A549 (cell line): Measurements from ENCODE around the gene SPTBN5. TPM values are rescaled to one million over a fixed set of nuclear protein-coding genes. Genes with fewer than 3 reads are reported as not detected.
A peak's percentile ranks its signal among the peaks of the same experiment; 100 is the strongest.

ENCODE experiments used
- ATAC-seq, 2 experiments: fragments of 200-7000 bp in 1 of 2; fragments of >200 bp in 1 of 2; cut with Nextera tagmentation in 1 of 2; cut with Tn5 transposase in 1 of 2; 3 replicates each; pipeline versions ENCODE4 v1.8.0 to v1.9.1; 2018 to 2020; ENCODE audit warnings: mild to moderate bottlenecking in 1 of 2, moderate library complexity in 1 of 2
- CTCF ChIA-PET: fragments of 300-600 bp; sonication (Branson Sonifier 250); formaldehyde crosslinking; extraction: SDS; loops from one replicate; lab custom pipeline; 2021; ENCODE audit warnings: antibody characterized with exemption, inconsistent platforms; lab: Yijun Ruan, JAX
- POLR2A ChIA-PET: fragments of 350-600 bp; formaldehyde crosslinking; extraction: SDS; loops from one replicate; lab custom pipeline; 2021; ENCODE audit warnings: antibody characterized with exemption, inconsistent platforms; lab: Yijun Ruan, JAX
- DNase-seq, 2 experiments: peaks; one replicate each; pipeline versions ENCODE4 v3.0.0 to v3.0.0-alpha.2; 2011 to 2016; ENCODE audit warnings: low read depth in 1 of 2, low spot score in 1 of 2
- FAIRE-seq: peaks from 2 replicates; lab custom pipeline; 2011; peaks lifted over from hg19 to GRCh38; lab: Jason Lieb, UNC
- H3K27ac ChIP-seq, 2 experiments: fragments of >200 bp; sonication (Bioruptor Twin); formaldehyde crosslinking; 3 replicates each; pipeline ENCODE4 v1.5.1; 2016 to 2017
- H3K4me1 ChIP-seq: fragments of >200 bp; sonication (Bioruptor Twin); formaldehyde crosslinking; 3 replicates; pipeline ENCODE4 v1.6.1; 2016
- H3K4me2 ChIP-seq: fragments of >200 bp; sonication (Bioruptor Twin); formaldehyde crosslinking; 3 replicates; pipeline ENCODE4 v1.6.1; 2016
- H3K4me3 ChIP-seq: fragments of >200 bp; sonication (Bioruptor Twin); formaldehyde crosslinking; 3 replicates; pipeline ENCODE4 v1.5.1; 2016
- H3K9me3 ChIP-seq: fragments of >200 bp; sonication (Bioruptor Twin); formaldehyde crosslinking; 3 replicates; pipeline ENCODE4 v1.6.1; 2016
- CBX2 ChIP-seq: fragments of 200-600 bp; sonication (generic); IDR thresholded peaks from 2 replicates; pipeline ENCODE4 v1.6.1; 2016; ENCODE audit warnings: low read depth, mild to moderate bottlenecking, borderline replicate concordance
- CBX8 ChIP-seq: fragments of 200-600 bp; sonication (generic); IDR thresholded peaks from 2 replicates; pipeline ENCODE4 v1.6.1; 2016
- CEBPB ChIP-seq, 2 experiments: fragments of >200 bp in 1 of 2; sonication (Bioruptor Twin) in 1 of 2; formaldehyde crosslinking in 1 of 2; IDR thresholded peaks; 2 replicates each; pipeline ENCODE4 v1.6.1; 2012 to 2016
- EHF ChIP-seq: fragments of 250-450 bp; sonication (Bioruptor Pico); IDR thresholded peaks from 2 replicates; pipeline ENCODE4 v1.5.0; 2020; ENCODE audit warnings: mild to moderate bottlenecking
- EHMT2 ChIP-seq: fragments of 200-600 bp; sonication (generic); IDR thresholded peaks from 2 replicates; pipeline ENCODE4 v1.6.1; 2016; ENCODE audit warnings: antibody characterized with exemption, low read depth, mild to moderate bottlenecking, moderate library complexity
- ESRRA ChIP-seq: fragments of 150-350 bp; IDR thresholded peaks from 2 replicates; pipeline ENCODE4 v1.6.1; 2014; ENCODE audit warnings: mild to moderate bottlenecking, low read length, borderline replicate concordance
- FOSB ChIP-seq: fragments of 250-450 bp; sonication (Bioruptor Pico); IDR thresholded peaks from 2 replicates; pipeline ENCODE4 v1.5.0; 2020; ENCODE audit warnings: mild to moderate bottlenecking, moderate library complexity
- FOSL2 ChIP-seq, 2 experiments: fragments of 450-650 bp in 1 of 2; fragments of >200 bp in 1 of 2; sonication (Bioruptor Twin) in 1 of 2; formaldehyde crosslinking; IDR thresholded peaks; 2 replicates each; pipeline versions ENCODE4 v1.5.0 to v1.6.1; 2016 to 2020; ENCODE audit warnings: mild to moderate bottlenecking in 1 of 2, moderate library complexity in 1 of 2
- HOXA7 ChIP-seq: fragments of 250-450 bp; sonication (Bioruptor Pico); IDR thresholded peaks from 2 replicates; pipeline ENCODE4 v1.5.0; 2020; ENCODE audit warnings: mild to moderate bottlenecking, moderate library complexity
- HOXB5 ChIP-seq: fragments of 250-450 bp; sonication (Bioruptor Pico); IDR thresholded peaks from 2 replicates; pipeline ENCODE4 v1.5.0; 2020; ENCODE audit warnings: mild to moderate bottlenecking, moderate library complexity
- JUN ChIP-seq, 2 experiments: fragments of >200 bp; sonication (Bioruptor Twin); formaldehyde crosslinking; IDR thresholded peaks; 2 replicates in 1 of 2; 3 replicates in 1 of 2; pipeline ENCODE4 v1.6.1; 2016 to 2017
- KDM1A ChIP-seq: fragments of 200-600 bp; sonication (generic); IDR thresholded peaks from 2 replicates; pipeline ENCODE4 v1.6.1; 2016; ENCODE audit warnings: low read depth, mild to moderate bottlenecking
- MAFK ChIP-seq: fragments of 450-650 bp; IDR thresholded peaks from 2 replicates; pipeline ENCODE4 v1.6.1; 2014; ENCODE audit not compliant: partially characterized antibody
- MYC ChIP-seq: IDR thresholded peaks from 2 replicates; pipeline ENCODE4 v1.6.1; 2012; ENCODE audit warnings: mild to moderate bottlenecking, inconsistent platforms, low read length, improper control_type of control experiment, borderline replicate concordance
- NFE2L2 ChIP-seq: fragments of 150-350 bp; conservative IDR thresholded peaks from 2 replicates; pipeline ENCODE4 v1.6.1; 2014; ENCODE audit warnings: low read length
- NR3C1 ChIP-seq: fragments of >200 bp; sonication (Bioruptor Twin); formaldehyde crosslinking; IDR thresholded peaks from 3 replicates; pipeline ENCODE4 v1.6.1; 2017
- PHF8 ChIP-seq: fragments of 200-600 bp; sonication (generic); IDR thresholded peaks from 2 replicates; pipeline ENCODE4 v1.6.1; 2016; ENCODE audit warnings: low read depth, mild to moderate bottlenecking, antibody characterized with exemption, moderate library complexity, borderline replicate concordance
- POLR2A ChIP-seq: IDR thresholded peaks from 2 replicates; pipeline ENCODE4 v1.6.1; 2012; ENCODE audit warnings: mild to moderate bottlenecking, low read length
- POLR2AphosphoS2 ChIP-seq: conservative IDR thresholded peaks from 2 replicates; pipeline ENCODE4 v1.6.1; 2012; ENCODE audit warnings: low read length, improper control_type of control experiment, inconsistent platforms
- RCOR1 ChIP-seq: fragments of 150-350 bp; IDR thresholded peaks from 2 replicates; pipeline ENCODE4 v1.6.1; 2014; ENCODE audit warnings: antibody characterized with exemption, low read length, low read depth
- RFX5 ChIP-seq: fragments of 450-650 bp; IDR thresholded peaks from 2 replicates; pipeline ENCODE4 v1.7.1; 2014; ENCODE audit warnings: antibody characterized with exemption, mild to moderate bottlenecking, moderate library complexity
- SREBF2 ChIP-seq: fragments of 450-650 bp; IDR thresholded peaks from 2 replicates; pipeline ENCODE4 v1.6.1; 2014; ENCODE audit warnings: mild to moderate bottlenecking, moderate library complexity
- TFCP2L1 ChIP-seq: fragments of 250-450 bp; sonication (Bioruptor Pico); IDR thresholded peaks from 2 replicates; pipeline ENCODE4 v1.5.0; 2021; ENCODE audit warnings: mild to moderate bottlenecking
- ZC3H11A ChIP-seq: fragments of 450-650 bp; IDR thresholded peaks from 2 replicates; pipeline ENCODE4 v1.6.1; 2014; ENCODE audit warnings: antibody characterized with exemption, mild to moderate bottlenecking
- ZFP36 ChIP-seq: fragments of 450-650 bp; IDR thresholded peaks from 2 replicates; pipeline ENCODE4 v1.6.1; 2014; ENCODE audit warnings: borderline replicate concordance; ENCODE audit not compliant: partially characterized antibody
- ZNF302 ChIP-seq: fragments of 250-450 bp; sonication (Bioruptor Pico); IDR thresholded peaks from 2 replicates; pipeline ENCODE4 v1.9.0; 2021; ENCODE audit warnings: inconsistent platforms, mild to moderate bottlenecking, moderate library complexity
- ZSCAN20 ChIP-seq: fragments of 250-450 bp; sonication (Bioruptor Pico); IDR thresholded peaks from 2 replicates; pipeline ENCODE4 v1.8.0; 2022; ENCODE audit warnings: mild to moderate bottlenecking, moderate library complexity
- WGBS: methylation state at CpG from one replicate; pipeline ENCODE4 v1.1.6; 2017; ENCODE audit errors: missing lambda C conversion rate; 5-methylcytosine and 5-hydroxymethylcytosine counted together
- polyA plus RNA-seq, 4 experiments: library from polyadenylated mRNA; depleted of rRNA in 3 of 4; stranded (reverse); fragments of >200 nt; fragmentation: RNase III in 1 of 4; extraction: RNeasy Plus Mini Kit Qiagen cat#74134 plus additional on column Dnase treatment in 1 of 4; gene quantifications; 2 replicates in 3 of 4; 3 replicates in 1 of 4; pipeline ENCODE4 v1.2.3, GENCODE V29; 2011 to 2017
- TF ChIP-seq, protein P1 (sequence below): IDR thresholded peaks from 2 replicates; pipeline ENCODE4 v1.6.1; 2012
- TF ChIP-seq, protein P2 (sequence below): IDR thresholded peaks from 2 replicates; pipeline ENCODE4 v1.6.1; 2012
- TF ChIP-seq, protein P3 (sequence below): fragments of >200 bp; sonication (Bioruptor Twin); formaldehyde crosslinking; IDR thresholded peaks from 2 replicates; pipeline ENCODE4 v1.6.1; 2016
- TF ChIP-seq, protein P4 (sequence below): fragments of >200 bp; sonication (Bioruptor Twin); formaldehyde crosslinking; IDR thresholded peaks from 3 replicates; pipeline ENCODE4 v1.6.1; 2016
- TF ChIP-seq, protein P5 (sequence below): fragments of 200-600 bp; sonication (generic); IDR thresholded peaks from 2 replicates; pipeline ENCODE4 v1.6.1; 2016; ENCODE audit warnings: antibody characterized with exemption, mild to moderate bottlenecking, moderate library complexity

The SPTBN5 gene
- polyA plus RNA-seq, 2 of the 4 experiments (the other 2 are of a cell fraction) = 0.05 to 0.17 TPM

DNA sequence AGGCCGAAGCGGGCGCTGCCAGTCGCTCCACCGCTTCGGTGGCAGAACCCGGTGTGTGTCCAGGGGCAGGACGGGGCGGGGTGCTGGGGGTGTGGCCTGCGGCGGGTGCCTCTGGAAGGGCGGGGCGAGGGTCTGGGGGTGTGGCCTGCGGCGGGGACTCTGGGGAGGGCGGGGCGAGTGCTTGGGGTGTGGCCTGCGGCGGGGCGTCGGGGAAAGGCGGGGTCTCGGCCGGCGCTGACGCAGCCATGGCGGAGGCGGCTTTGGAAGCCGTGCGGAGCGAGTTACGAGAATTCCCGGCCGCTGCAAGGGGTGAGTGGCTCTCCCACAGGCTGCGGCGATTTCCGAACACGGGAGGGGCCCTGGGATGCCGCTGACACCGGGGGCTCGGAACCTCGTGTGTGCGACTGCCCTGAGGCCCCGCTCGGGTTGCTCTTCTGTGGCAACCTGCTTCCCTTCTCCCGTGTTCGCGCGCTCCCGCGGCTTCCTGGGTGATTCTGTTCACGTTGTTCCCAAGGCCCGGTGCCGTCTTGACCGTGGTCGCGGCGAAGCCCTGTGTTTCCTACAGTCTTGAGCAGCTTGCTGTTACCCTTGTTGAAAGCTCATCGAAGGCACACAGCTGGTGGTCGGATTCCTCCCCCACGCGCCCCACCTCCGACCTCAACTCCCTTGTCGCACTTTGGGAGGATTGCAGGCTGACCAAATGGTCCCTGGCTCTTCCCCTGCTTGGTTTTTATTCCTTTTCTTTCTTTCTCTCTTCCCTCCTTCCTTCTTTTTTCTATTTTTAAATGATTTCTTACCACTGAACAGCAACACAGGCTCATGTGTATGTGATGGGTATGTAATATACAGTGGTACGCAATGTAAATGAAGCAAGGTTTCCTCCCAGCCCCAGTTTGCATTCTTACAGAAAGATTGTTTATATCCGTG lies 65.7 kb downstream of the SPTBN5 start, which contains the start of gene JMJD7:
Gene JMJD7 (plus strand): TSS at position 213 of the 927 bp plus-strand sequence. CDS start 33 bp downstream, at position 246.
- 4% methylated on average over 32 of the region's 66 CpGs for WGBS
- TF ChIP-seq CBX2 = no peak
- no peak for TF ChIP-seq CEBPB (IDR thresholded peaks at IDR 0.05)
- no peak for TF ChIP-seq POLR2AphosphoS2
- no peak for TF ChIP-seq FOSL2 (IDR thresholded peaks at IDR 0.05)
- no peak for TF ChIP-seq FOSL2 (CRISPR knock-in tag; IDR thresholded peaks at IDR 0.05)
- TF ChIP-seq ZNF302 (CRISPR knock-in tag) = no peak
- TF ChIP-seq TFCP2L1 (CRISPR knock-in tag) = no peak
- peak in 1 of 2 experiments; percentile 62; a peak in 2 of 5 replicates for TF ChIP-seq JUN (IDR thresholded peaks at IDR 0.05)
- TF ChIP-seq, protein P1, sequence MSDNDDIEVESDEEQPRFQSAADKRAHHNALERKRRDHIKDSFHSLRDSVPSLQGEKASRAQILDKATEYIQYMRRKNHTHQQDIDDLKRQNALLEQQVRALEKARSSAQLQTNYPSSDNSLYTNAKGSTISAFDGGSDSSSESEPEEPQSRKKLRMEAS = peak; percentile 36; the same call in 1 of the 2 replicates
- TF ChIP-seq, protein P2, sequence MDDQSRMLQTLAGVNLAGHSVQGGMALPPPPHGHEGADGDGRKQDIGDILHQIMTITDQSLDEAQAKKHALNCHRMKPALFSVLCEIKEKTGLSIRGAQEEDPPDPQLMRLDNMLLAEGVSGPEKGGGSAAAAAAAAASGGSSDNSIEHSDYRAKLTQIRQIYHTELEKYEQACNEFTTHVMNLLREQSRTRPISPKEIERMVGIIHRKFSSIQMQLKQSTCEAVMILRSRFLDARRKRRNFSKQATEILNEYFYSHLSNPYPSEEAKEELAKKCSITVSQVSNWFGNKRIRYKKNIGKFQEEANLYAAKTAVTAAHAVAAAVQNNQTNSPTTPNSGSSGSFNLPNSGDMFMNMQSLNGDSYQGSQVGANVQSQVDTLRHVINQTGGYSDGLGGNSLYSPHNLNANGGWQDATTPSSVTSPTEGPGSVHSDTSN = no peak
- TF ChIP-seq NFE2L2 = no peak
- TF ChIP-seq, protein P3, sequence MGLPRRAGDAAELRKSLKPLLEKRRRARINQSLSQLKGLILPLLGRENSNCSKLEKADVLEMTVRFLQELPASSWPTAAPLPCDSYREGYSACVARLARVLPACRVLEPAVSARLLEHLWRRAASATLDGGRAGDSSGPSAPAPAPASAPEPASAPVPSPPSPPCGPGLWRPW = no peak
- no peak for TF ChIP-seq RCOR1
- no peak for TF ChIP-seq HOXA7 (CRISPR knock-in tag)
- peak; percentile 62 for TF ChIP-seq POLR2A
- no peak for TF ChIP-seq MYC
- no peak for TF ChIP-seq HOXB5 (CRISPR knock-in tag)
- no peak for TF ChIP-seq KDM1A
- TF ChIP-seq FOSB = no peak
- TF ChIP-seq ZFP36 = no peak
- no peak for TF ChIP-seq MAFK
- TF ChIP-seq PHF8 = peak; percentile 35; the same call in 1 of the 2 replicates
- no peak for TF ChIP-seq EHF (CRISPR knock-in tag)
- no peak for TF ChIP-seq EHMT2
- TF ChIP-seq ESRRA = no peak
- TF ChIP-seq ZSCAN20 (CRISPR knock-in tag) = no peak
- TF ChIP-seq, protein P4, sequence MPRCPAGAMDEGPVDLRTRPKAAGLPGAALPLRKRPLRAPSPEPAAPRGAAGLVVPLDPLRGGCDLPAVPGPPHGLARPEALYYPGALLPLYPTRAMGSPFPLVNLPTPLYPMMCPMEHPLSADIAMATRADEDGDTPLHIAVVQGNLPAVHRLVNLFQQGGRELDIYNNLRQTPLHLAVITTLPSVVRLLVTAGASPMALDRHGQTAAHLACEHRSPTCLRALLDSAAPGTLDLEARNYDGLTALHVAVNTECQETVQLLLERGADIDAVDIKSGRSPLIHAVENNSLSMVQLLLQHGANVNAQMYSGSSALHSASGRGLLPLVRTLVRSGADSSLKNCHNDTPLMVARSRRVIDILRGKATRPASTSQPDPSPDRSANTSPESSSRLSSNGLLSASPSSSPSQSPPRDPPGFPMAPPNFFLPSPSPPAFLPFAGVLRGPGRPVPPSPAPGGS = no peak
- TF ChIP-seq ZC3H11A = no peak
- TF ChIP-seq NR3C1 = no peak
- TF ChIP-seq CBX8 = no peak
- TF ChIP-seq RFX5 = no peak
- no peak for TF ChIP-seq SREBF2
- TF ChIP-seq, protein P5, sequence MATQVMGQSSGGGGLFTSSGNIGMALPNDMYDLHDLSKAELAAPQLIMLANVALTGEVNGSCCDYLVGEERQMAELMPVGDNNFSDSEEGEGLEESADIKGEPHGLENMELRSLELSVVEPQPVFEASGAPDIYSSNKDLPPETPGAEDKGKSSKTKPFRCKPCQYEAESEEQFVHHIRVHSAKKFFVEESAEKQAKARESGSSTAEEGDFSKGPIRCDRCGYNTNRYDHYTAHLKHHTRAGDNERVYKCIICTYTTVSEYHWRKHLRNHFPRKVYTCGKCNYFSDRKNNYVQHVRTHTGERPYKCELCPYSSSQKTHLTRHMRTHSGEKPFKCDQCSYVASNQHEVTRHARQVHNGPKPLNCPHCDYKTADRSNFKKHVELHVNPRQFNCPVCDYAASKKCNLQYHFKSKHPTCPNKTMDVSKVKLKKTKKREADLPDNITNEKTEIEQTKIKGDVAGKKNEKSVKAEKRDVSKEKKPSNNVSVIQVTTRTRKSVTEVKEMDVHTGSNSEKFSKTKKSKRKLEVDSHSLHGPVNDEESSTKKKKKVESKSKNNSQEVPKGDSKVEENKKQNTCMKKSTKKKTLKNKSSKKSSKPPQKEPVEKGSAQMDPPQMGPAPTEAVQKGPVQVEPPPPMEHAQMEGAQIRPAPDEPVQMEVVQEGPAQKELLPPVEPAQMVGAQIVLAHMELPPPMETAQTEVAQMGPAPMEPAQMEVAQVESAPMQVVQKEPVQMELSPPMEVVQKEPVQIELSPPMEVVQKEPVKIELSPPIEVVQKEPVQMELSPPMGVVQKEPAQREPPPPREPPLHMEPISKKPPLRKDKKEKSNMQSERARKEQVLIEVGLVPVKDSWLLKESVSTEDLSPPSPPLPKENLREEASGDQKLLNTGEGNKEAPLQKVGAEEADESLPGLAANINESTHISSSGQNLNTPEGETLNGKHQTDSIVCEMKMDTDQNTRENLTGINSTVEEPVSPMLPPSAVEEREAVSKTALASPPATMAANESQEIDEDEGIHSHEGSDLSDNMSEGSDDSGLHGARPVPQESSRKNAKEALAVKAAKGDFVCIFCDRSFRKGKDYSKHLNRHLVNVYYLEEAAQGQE = no peak
- ChIA-PET POLR2A (no interaction called here), CTCF (interaction anchor here (1.3 to 1.5 kb wide), 3 partner anchors 10 to 77 kb away, joined by 3 to 5 read pairs (median 3); no protein-coding TSS in a partner anchor)
- H3K9me3 ChIP-seq = no peaks in the 10 kb centered on the region
- ATAC-seq (peak; percentile 78 to 94), DNase-seq (peak; percentile 78 to 82), FAIRE-seq (no peak)
- 0 out of 3 replicates have a peak, but pooled peaks cover 7% of the 10 kb centered on the region for H3K4me1 ChIP-seq
- H3K4me2 ChIP-seq = peak within 1 kb of the TSS; percentile 92
- H3K27ac ChIP-seq = peak within 1 kb of the TSS; percentile 70 to 83
- H3K4me3 ChIP-seq = peak within 1 kb of the TSS; percentile 65
